SK-N-SH treated with all-trans-retinoic acid at 6 μM for 48 hours (cell line): ENCODE measurements around the gene RAB36.

Source experiments
- BACH2 ChIP-seq: fragments of 250-450 bp; sonication (Bioruptor Pico); IDR thresholded peaks from 2 replicates; pipeline ENCODE4 v1.9.0; 2021; ENCODE audit warnings: mild to moderate bottlenecking, borderline replicate concordance
- CREB5 ChIP-seq: fragments of 250-450 bp; sonication (Bioruptor Pico); IDR thresholded peaks from 2 replicates; pipeline ENCODE4 v1.5.1; 2020; ENCODE audit warnings: low read depth, mild to moderate bottlenecking, moderate library complexity
- CSDC2 ChIP-seq: fragments of 250-450 bp; sonication (Bioruptor Pico); IDR thresholded peaks from 2 replicates; pipeline ENCODE4 v1.5.0; 2020; ENCODE audit warnings: mild to moderate bottlenecking, moderate library complexity
- ISL1 ChIP-seq: fragments of 250-450 bp; sonication (Bioruptor Pico); IDR thresholded peaks from 2 replicates; pipeline ENCODE4 v2.1.2; 2022; ENCODE audit warnings: mild to moderate bottlenecking, moderate library complexity
- PATZ1 ChIP-seq: fragments of 250-450 bp; sonication (Bioruptor Pico); IDR thresholded peaks from 2 replicates; pipeline ENCODE4 v1.8.0; 2020; ENCODE audit warnings: mild to moderate bottlenecking, moderate library complexity, borderline replicate concordance
- RARB ChIP-seq: fragments of 250-450 bp; sonication (Bioruptor Pico); IDR thresholded peaks from 2 replicates; pipeline ENCODE4 v1.8.0; 2021; ENCODE audit warnings: mild to moderate bottlenecking, moderate library complexity
- SNAI2 ChIP-seq: fragments of 250-450 bp; sonication (Bioruptor Pico); IDR thresholded peaks from 2 replicates; pipeline ENCODE4 v1.5.0; 2020; ENCODE audit warnings: mild to moderate bottlenecking, moderate library complexity
- ZFP30 ChIP-seq: fragments of 450-650 bp; formaldehyde crosslinking; IDR thresholded peaks from 2 replicates; pipeline ENCODE4 v1.5.0; 2022; ENCODE audit warnings: mild to moderate bottlenecking, moderate library complexity

GRCh38 chr22:23143119-23143518, 2.2 kb upstream of the RAB36 start:
- TF ChIP-seq BACH2 (no peak), RARB (CRISPR knock-in tag) (no peak), SNAI2 (CRISPR knock-in tag) (no peak), ISL1 (CRISPR knock-in tag) (no peak), CSDC2 (CRISPR knock-in tag) (no peak), CREB5 (CRISPR knock-in tag) (no peak), ZFP30 (no peak), PATZ1 (CRISPR knock-in tag) (no peak)
